ENCODE data around the gene HAUS1.

HAUS1 gene

GRCh38 chr18:46099463-46099862 lies 4.7 kb upstream of the HAUS1 start:
- Histone ChIP-seq H3K27ac (ENCODE audit: low read depth, low read length) (no peak overlapping the region), H3K4me1 (ENCODE audit: control insufficient read depth, low read length) (peaks cover 34% of the 10 kb centered on the region), H3K79me2 (ENCODE audit: control insufficient read depth, low read length) (peaks cover 49% of the 10 kb centered on the region), H3K9me3 (ENCODE audit: control insufficient read depth, insufficient read depth, low read length) (no peaks in the 10 kb centered on the region), H3F3A (ENCODE audit: control insufficient read depth, insufficient read depth) (peaks cover 2% of the 10 kb centered on the region; the same call in 1 of the 2 replicates), H3K27me3 (ENCODE audit: control insufficient read depth, low read length) (no peaks in the 10 kb centered on the region), H3K4me2 (ENCODE audit: low read length) (no peak overlapping the region), H4K20me1 (ENCODE audit: control insufficient read depth, insufficient read depth, low read depth, low read length) (no peaks in the 10 kb centered on the region), H3K4me3 (ENCODE audit: low read length) (no peak overlapping the region), H3K9me2 (replicated peaks; ENCODE audit: control insufficient read depth, low read length) (no peaks in the 10 kb centered on the region), H3K36me3 (ENCODE audit: control insufficient read depth, low read length) (peaks cover 34% of the 10 kb centered on the region)
- TF ChIP-seq, protein P1, sequence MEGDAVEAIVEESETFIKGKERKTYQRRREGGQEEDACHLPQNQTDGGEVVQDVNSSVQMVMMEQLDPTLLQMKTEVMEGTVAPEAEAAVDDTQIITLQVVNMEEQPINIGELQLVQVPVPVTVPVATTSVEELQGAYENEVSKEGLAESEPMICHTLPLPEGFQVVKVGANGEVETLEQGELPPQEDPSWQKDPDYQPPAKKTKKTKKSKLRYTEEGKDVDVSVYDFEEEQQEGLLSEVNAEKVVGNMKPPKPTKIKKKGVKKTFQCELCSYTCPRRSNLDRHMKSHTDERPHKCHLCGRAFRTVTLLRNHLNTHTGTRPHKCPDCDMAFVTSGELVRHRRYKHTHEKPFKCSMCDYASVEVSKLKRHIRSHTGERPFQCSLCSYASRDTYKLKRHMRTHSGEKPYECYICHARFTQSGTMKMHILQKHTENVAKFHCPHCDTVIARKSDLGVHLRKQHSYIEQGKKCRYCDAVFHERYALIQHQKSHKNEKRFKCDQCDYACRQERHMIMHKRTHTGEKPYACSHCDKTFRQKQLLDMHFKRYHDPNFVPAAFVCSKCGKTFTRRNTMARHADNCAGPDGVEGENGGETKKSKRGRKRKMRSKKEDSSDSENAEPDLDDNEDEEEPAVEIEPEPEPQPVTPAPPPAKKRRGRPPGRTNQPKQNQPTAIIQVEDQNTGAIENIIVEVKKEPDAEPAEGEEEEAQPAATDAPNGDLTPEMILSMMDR (IDR thresholded peaks at IDR 0.05; ENCODE audit: low read depth, low read length, poor library complexity, severe bottlenecking) = no peak
- no peak for TF ChIP-seq EZH2phosphoT487 (IDR thresholded peaks at IDR 0.05; ENCODE audit: borderline replicate concordance, low read length)

GRCh38 chr18:46109386-46109785 lies 5.2 kb downstream of the HAUS1 start:
- Histone ChIP-seq H3K4me2 (ENCODE audit: low read length) (no peak overlapping the region), H3K27ac (ENCODE audit: low read depth, low read length) (no peak overlapping the region), H3K9me2 (replicated peaks; ENCODE audit: control insufficient read depth, low read length) (no peaks in the 10 kb centered on the region), H3K36me3 (ENCODE audit: control insufficient read depth, low read length) (peaks cover 62% of the 10 kb centered on the region), H3K4me3 (ENCODE audit: low read length) (no peak overlapping the region), H4K20me1 (ENCODE audit: control insufficient read depth, insufficient read depth, low read depth, low read length) (no peaks in the 10 kb centered on the region), H3K9me3 (ENCODE audit: control insufficient read depth, insufficient read depth, low read length) (no peaks in the 10 kb centered on the region), H3K79me2 (ENCODE audit: control insufficient read depth, low read length) (peaks cover 55% of the 10 kb centered on the region), H3F3A (ENCODE audit: control insufficient read depth, insufficient read depth) (peaks cover 6% of the 10 kb centered on the region; the same call in 1 of the 2 replicates), H3K4me1 (ENCODE audit: control insufficient read depth, low read length) (peaks cover 7% of the 10 kb centered on the region; the same call in 1 of the 2 replicates), H3K27me3 (ENCODE audit: control insufficient read depth, low read length) (no peaks in the 10 kb centered on the region)
- TF ChIP-seq EZH2phosphoT487 (IDR thresholded peaks at IDR 0.05; ENCODE audit: borderline replicate concordance, low read length) = no peak
- TF ChIP-seq, protein P1 (IDR thresholded peaks at IDR 0.05; ENCODE audit: low read depth, low read length, poor library complexity, severe bottlenecking) = no peak

DNA sequence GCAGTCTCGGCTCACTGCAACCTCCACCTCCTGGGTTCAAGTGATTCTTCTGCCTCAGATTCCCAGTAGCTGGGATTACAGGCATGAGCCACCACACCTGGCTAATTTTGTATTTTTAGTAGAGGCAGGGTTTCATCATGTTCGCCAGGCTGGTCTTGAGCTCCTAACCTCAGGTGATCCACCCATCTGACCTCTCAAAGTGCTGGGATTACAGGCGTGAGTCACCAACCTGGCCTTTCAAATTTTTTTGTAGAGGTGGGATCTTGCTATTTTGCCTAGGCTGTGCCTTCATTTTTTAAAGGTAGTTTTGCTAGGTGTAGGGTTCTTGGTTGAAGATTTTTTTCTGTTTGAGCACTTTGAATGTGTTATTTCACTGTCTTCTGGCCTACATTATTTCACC lies 6.2 kb downstream of the HAUS1 start:
- Histone ChIP-seq H3F3A (ENCODE audit: control insufficient read depth, insufficient read depth) (peaks cover 6% of the 10 kb centered on the region; the same call in 1 of the 2 replicates), H3K4me3 (ENCODE audit: low read length) (no peak overlapping the region), H3K27ac (ENCODE audit: low read depth, low read length) (no peak overlapping the region), H3K4me2 (ENCODE audit: low read length) (no peak overlapping the region), H4K20me1 (ENCODE audit: control insufficient read depth, insufficient read depth, low read depth, low read length) (no peaks in the 10 kb centered on the region), H3K79me2 (ENCODE audit: control insufficient read depth, low read length) (peaks cover 45% of the 10 kb centered on the region), H3K36me3 (ENCODE audit: control insufficient read depth, low read length) (peaks cover 63% of the 10 kb centered on the region), H3K27me3 (ENCODE audit: control insufficient read depth, low read length) (no peaks in the 10 kb centered on the region), H3K4me1 (ENCODE audit: control insufficient read depth, low read length) (peaks cover 7% of the 10 kb centered on the region; the same call in 1 of the 2 replicates), H3K9me2 (replicated peaks; ENCODE audit: control insufficient read depth, low read length) (no peaks in the 10 kb centered on the region), H3K9me3 (ENCODE audit: control insufficient read depth, insufficient read depth, low read length) (no peaks in the 10 kb centered on the region)
- no peak for TF ChIP-seq EZH2phosphoT487 (IDR thresholded peaks at IDR 0.05; ENCODE audit: borderline replicate concordance, low read length)
- TF ChIP-seq, protein P1 (IDR thresholded peaks at IDR 0.05; ENCODE audit: low read depth, low read length, poor library complexity, severe bottlenecking) = no peak

All from DOHH2 (cell line).